ENCODE data around the gene COL9A3. TPM values are rescaled to one million over a fixed set of nuclear protein-coding genes. Genes with fewer than 3 reads are reported as not detected.

Gene COL9A3
- total and polyA plus RNA-seq, 2 of the 8 experiments (the other 6 are each of a cell fraction or from before 2014, with no cell fraction given): 21.7 to 80.1 TPM

DNA sequence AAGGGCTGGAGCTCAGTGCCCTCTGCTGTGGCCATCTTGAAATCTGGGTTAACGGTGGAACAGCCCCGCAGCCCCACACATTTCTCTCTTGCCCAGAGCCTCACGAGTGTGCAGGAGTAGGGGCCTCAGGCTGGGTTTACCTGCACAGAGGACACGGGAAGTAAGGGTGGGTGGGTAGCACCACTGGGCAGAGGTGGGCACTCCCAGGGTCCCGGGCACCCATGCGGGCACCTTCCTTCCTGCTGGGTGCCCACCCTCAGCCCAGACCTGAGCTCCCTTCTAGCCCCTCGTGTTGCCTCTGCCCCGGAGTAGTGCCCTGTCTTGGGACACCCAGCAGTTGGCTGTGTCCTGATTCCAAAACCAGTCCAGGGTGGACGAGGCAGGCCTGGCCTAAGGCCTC lies 11.2 kb downstream of the COL9A3 start:
- FAIRE-seq: no peak
- no peak overlapping the region for H3K27ac ChIP-seq (ENCODE audit: low read depth, low read length)
- CTCF ChIA-PET (ENCODE audit: partially characterized antibody): no interaction called here
- TF ChIP-seq, protein P1, sequence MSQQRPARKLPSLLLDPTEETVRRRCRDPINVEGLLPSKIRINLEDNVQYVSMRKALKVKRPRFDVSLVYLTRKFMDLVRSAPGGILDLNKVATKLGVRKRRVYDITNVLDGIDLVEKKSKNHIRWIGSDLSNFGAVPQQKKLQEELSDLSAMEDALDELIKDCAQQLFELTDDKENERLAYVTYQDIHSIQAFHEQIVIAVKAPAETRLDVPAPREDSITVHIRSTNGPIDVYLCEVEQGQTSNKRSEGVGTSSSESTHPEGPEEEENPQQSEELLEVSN (IDR thresholded peaks at IDR 0.05): no peak
- TF ChIP-seq, protein P2, sequence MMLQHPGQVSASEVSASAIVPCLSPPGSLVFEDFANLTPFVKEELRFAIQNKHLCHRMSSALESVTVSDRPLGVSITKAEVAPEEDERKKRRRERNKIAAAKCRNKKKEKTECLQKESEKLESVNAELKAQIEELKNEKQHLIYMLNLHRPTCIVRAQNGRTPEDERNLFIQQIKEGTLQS (IDR thresholded peaks at IDR 0.05; ENCODE audit: insufficient read depth, low read depth, low read length): no peak
- TF ChIP-seq, protein P3, sequence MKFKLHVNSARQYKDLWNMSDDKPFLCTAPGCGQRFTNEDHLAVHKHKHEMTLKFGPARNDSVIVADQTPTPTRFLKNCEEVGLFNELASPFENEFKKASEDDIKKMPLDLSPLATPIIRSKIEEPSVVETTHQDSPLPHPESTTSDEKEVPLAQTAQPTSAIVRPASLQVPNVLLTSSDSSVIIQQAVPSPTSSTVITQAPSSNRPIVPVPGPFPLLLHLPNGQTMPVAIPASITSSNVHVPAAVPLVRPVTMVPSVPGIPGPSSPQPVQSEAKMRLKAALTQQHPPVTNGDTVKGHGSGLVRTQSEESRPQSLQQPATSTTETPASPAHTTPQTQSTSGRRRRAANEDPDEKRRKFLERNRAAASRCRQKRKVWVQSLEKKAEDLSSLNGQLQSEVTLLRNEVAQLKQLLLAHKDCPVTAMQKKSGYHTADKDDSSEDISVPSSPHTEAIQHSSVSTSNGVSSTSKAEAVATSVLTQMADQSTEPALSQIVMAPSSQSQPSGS (IDR thresholded peaks at IDR 0.05; ENCODE audit: low read length): no peak
- TF ChIP-seq EGR1 (IDR thresholded peaks at IDR 0.05; ENCODE audit: borderline replicate concordance, low read depth, low read length): no peak
- no peak for TF ChIP-seq ZNF274 (IDR thresholded peaks at IDR 0.05; ENCODE audit: borderline replicate concordance, extremely low read depth, low read length)
- TF ChIP-seq BRCA1 (IDR thresholded peaks at IDR 0.05; ENCODE audit: low read depth, low read length): no peak
- no peak for TF ChIP-seq SIN3A (conservative IDR thresholded peaks at IDR 0.05 in 1 of 2, IDR thresholded peaks at IDR 0.05 in 1 of 2; ENCODE audit: low read depth in 1 of 2, low read length in 2 of 2)
- TF ChIP-seq RAD21 (IDR thresholded peaks at IDR 0.05 in 1 of 2, conservative IDR thresholded peaks at IDR 0.05 in 1 of 2; ENCODE audit: low read depth in 2 of 2, low read length in 2 of 2): no peak
- TF ChIP-seq HDAC6 (IDR thresholded peaks at IDR 0.05; ENCODE audit: low read depth, low read length): no peak
- no peak for TF ChIP-seq POLR2A (IDR thresholded peaks at IDR 0.05; ENCODE audit: control extremely low read depth in 1 of 2, low read depth in 2 of 2, low read length in 2 of 2)
- TF ChIP-seq RFX5 (IDR thresholded peaks at IDR 0.05; ENCODE audit: borderline replicate concordance, low read depth, low read length): no peak

More for the DNA sequence above, 11.2 kb downstream of the COL9A3 start:
- Histone ChIP-seq H4K91ac (replicated peaks; ENCODE audit: insufficient read length, low read length) (no peak overlapping the region), H3K4me1 (replicated peaks in 1 of 4; ENCODE audit: control insufficient read depth in 3 of 4, insufficient read depth in 4 of 4, low read length in 3 of 4) (peaks cover 0 to 21% (median 12%) of the 10 kb centered on the region in 4 experiments; a peak in 5 of 7 replicates), H2BK5ac (ENCODE audit: low read depth, low read length) (no peak overlapping the region), H3K9me3 (ENCODE audit: insufficient read depth in 2 of 2, low read depth in 1 of 2, low read length in 1 of 2) (no peaks in the 10 kb centered on the region), H4K8ac (ENCODE audit: extremely low read depth, insufficient read depth, low read length) (no peak overlapping the region), H3K79me2 (ENCODE audit: control insufficient read depth in 1 of 2, insufficient read depth in 2 of 2, low read length in 2 of 2) (no peaks in the 10 kb centered on the region), H3K4me2 (ENCODE audit: insufficient read depth in 1 of 2, low read depth in 2 of 2, low read length in 2 of 2) (no peak overlapping the region), H3K4me3 (ENCODE audit: extremely low read depth in 1 of 4, insufficient read depth in 2 of 4, low read depth in 3 of 4, low read length in 4 of 4) (no peak overlapping the region), H4K5ac (ENCODE audit: insufficient read length, low read depth, low read length) (no peak overlapping the region), H3K23ac (ENCODE audit: insufficient read length) (no peak overlapping the region), H3K36me3 (ENCODE audit: control insufficient read depth in 2 of 4, insufficient read depth in 4 of 4, low read length in 3 of 4) (peaks cover 0 to 19% (median 4%) of the 10 kb centered on the region in 4 experiments; a peak in 5 of 8 replicates), H3K56ac (replicated peaks; ENCODE audit: insufficient read length, low read depth, low read length) (no peak overlapping the region), H3K23me2 (ENCODE audit: low read depth, low read length) (no peaks in the 10 kb centered on the region), H2BK120ac (replicated peaks; ENCODE audit: low read depth, low read length) (no peak overlapping the region), H3K18ac (ENCODE audit: extremely low read depth, low read length) (no peak overlapping the region), H3K14ac (ENCODE audit: insufficient read length) (no peak overlapping the region), H2BK20ac (ENCODE audit: low read length) (no peak overlapping the region), H4K20me1 (replicated peaks in 1 of 2; ENCODE audit: control insufficient read depth in 1 of 2, insufficient read depth in 2 of 2, low read length in 2 of 2) (peaks cover 3 to 8% of the 10 kb centered on the region in 2 experiments), H3K79me1 (ENCODE audit: low read depth, low read length) (no peaks in the 10 kb centered on the region), H3K4ac (replicated peaks; ENCODE audit: insufficient read length, low read depth, low read length) (no peak overlapping the region), H3K9ac (replicated peaks in 1 of 4; ENCODE audit: extremely low read depth in 1 of 4, low read depth in 3 of 4, low read length in 3 of 4) (no peak overlapping the region), H3K27me3 (replicated peaks in 1 of 4; ENCODE audit: control insufficient read depth in 3 of 4, extremely low read depth in 1 of 4, insufficient read depth in 3 of 4, low read length in 3 of 4) (no peaks in the 10 kb centered on the region), H2BK12ac (ENCODE audit: low read depth, low read length) (no peak overlapping the region), H2AFZ (ENCODE audit: low read length) (no peak overlapping the region), H2BK15ac (ENCODE audit: low read length) (no peak overlapping the region), H2AK5ac (ENCODE audit: low read depth, low read length) (no peak overlapping the region)
- WGBS, 2 experiments (ENCODE audit: extremely low coverage in 1 of 2, insufficient coverage in 1 of 2, insufficient read length in 1 of 2, insufficient replicate concordance in 2 of 2, low coverage in 1 of 2, low lambda C conversion rate in 2 of 2, missing lambda C conversion rate in 1 of 2): 94% methylated on average over 6 of the region's 9 CpGs; no CpG with 5 or more reads in 1 of the 2 experiments
- POLR2A ChIA-PET (ENCODE audit: partially characterized antibody): interaction anchor here (1.2 to 1.8 kb wide), 2 partner anchors 13 to 14 kb away, joined by 4 to 11 read pairs; no protein-coding TSS in a partner anchor
- no peak for DNase-seq (ENCODE audit: low read depth in 1 of 2, low spot score in 2 of 2)

All from H1 (cell line).